Measurements from ENCODE around the gene ADAMTS1.

The ADAMTS1 gene

GRCh38 chr21:26834181-26834905 lies 10.9 kb downstream of the ADAMTS1 start:
- Histone ChIP-seq H3K4me1 (ENCODE audit: control insufficient read depth, insufficient read depth, low read length, poor library complexity, severe bottlenecking) (peaks cover 9% of the 10 kb centered on the region), H3K9me3 (ENCODE audit: control insufficient read depth, low read length) (no peaks in the 10 kb centered on the region), H3K36me3 (ENCODE audit: control insufficient read depth, insufficient read depth, low read length) (peaks cover 31% of the 10 kb centered on the region), H3K4me3 (ENCODE audit: extremely low read depth, insufficient read depth, low read length, poor library complexity, severe bottlenecking) (no peak overlapping the region), H3K27ac (ENCODE audit: low read depth, low read length, severe bottlenecking) (no peak overlapping the region)
- WGBS, 2 experiments (ENCODE audit: insufficient coverage in 2 of 2): 100% methylated on average over 1 of the region's 2 CpGs

- no peak overlapping the region for H3K4me3 ChIP-seq (ENCODE audit: extremely low read depth, insufficient read depth, low read length, poor library complexity, severe bottlenecking)
- peaks cover 22% of the 10 kb centered on the region for H3K36me3 ChIP-seq (ENCODE audit: control insufficient read depth, insufficient read depth, low read length)
- H3K4me1 ChIP-seq (ENCODE audit: control insufficient read depth, insufficient read depth, low read length, poor library complexity, severe bottlenecking): peaks cover 9% of the 10 kb centered on the region
- H3K9me3 ChIP-seq (ENCODE audit: control insufficient read depth, low read length): no peaks in the 10 kb centered on the region
- whole genome bisulfite sequencing, 2 experiments (ENCODE audit: insufficient coverage in 2 of 2): 92 to 93% methylated on average over 5 of the region's 6 CpGs
- no peak overlapping the region for H3K27ac ChIP-seq (ENCODE audit: low read depth, low read length, severe bottlenecking)
Measured at GRCh38 chr21:26833460-26833939, 11.7 kb downstream of the ADAMTS1 start.

- H3K27ac ChIP-seq (ENCODE audit: low read depth, low read length, severe bottlenecking): no peak overlapping the region
- H3K4me1 ChIP-seq (ENCODE audit: control insufficient read depth, insufficient read depth, low read length, poor library complexity, severe bottlenecking): peaks cover 4% of the 10 kb centered on the region
- WGBS, 2 experiments (ENCODE audit: insufficient coverage in 2 of 2): 92 to 94% methylated on average over 2 to 3 of the region's 4 CpGs
- no peaks in the 10 kb centered on the region for H3K9me3 ChIP-seq (ENCODE audit: control insufficient read depth, low read length)
- H3K4me3 ChIP-seq (ENCODE audit: extremely low read depth, insufficient read depth, low read length, poor library complexity, severe bottlenecking): no peak overlapping the region
- peaks cover 18% of the 10 kb centered on the region for H3K36me3 ChIP-seq (ENCODE audit: control insufficient read depth, insufficient read depth, low read length)
Measured at GRCh38 chr21:26833011-26833410, 12.2 kb downstream of the ADAMTS1 start.

- Histone ChIP-seq H3K36me3 (ENCODE audit: control insufficient read depth, insufficient read depth, low read length) (peaks cover 13% of the 10 kb centered on the region), H3K4me1 (ENCODE audit: control insufficient read depth, insufficient read depth, low read length, poor library complexity, severe bottlenecking) (no peaks in the 10 kb centered on the region), H3K27ac (ENCODE audit: low read depth, low read length, severe bottlenecking) (no peak overlapping the region), H3K9me3 (ENCODE audit: control insufficient read depth, low read length) (no peaks in the 10 kb centered on the region), H3K4me3 (ENCODE audit: extremely low read depth, insufficient read depth, low read length, poor library complexity, severe bottlenecking) (no peak overlapping the region)
- WGBS, 2 experiments (ENCODE audit: insufficient coverage in 2 of 2): 90 to 97% methylated on average over 8 to 10 of the region's 11 CpGs
Measured at GRCh38 chr21:26832546-26832945, 12.7 kb downstream of the ADAMTS1 start.

- Histone ChIP-seq H3K4me1 (ENCODE audit: control insufficient read depth, insufficient read depth, low read length, poor library complexity, severe bottlenecking) (no peaks in the 10 kb centered on the region), H3K4me3 (ENCODE audit: extremely low read depth, insufficient read depth, low read length, poor library complexity, severe bottlenecking) (no peak overlapping the region), H3K36me3 (ENCODE audit: control insufficient read depth, insufficient read depth, low read length) (no peaks in the 10 kb centered on the region), H3K9me3 (ENCODE audit: control insufficient read depth, low read length) (no peaks in the 10 kb centered on the region), H3K27ac (ENCODE audit: low read depth, low read length, severe bottlenecking) (no peak overlapping the region)
- 93 to 100% methylated on average over 2 of the region's 4 CpGs for WGBS, 2 experiments (ENCODE audit: insufficient coverage in 2 of 2)
Measured at GRCh38 chr21:26826801-26827200, 18.4 kb downstream of the ADAMTS1 start.

GRCh38 chr21:26820509-26820908 lies 24.7 kb downstream of the ADAMTS1 start:
- Histone ChIP-seq H3K4me1 (ENCODE audit: control insufficient read depth, insufficient read depth, low read length, poor library complexity, severe bottlenecking) (peaks cover 9% of the 10 kb centered on the region), H3K27ac (ENCODE audit: low read depth, low read length, severe bottlenecking) (no peak overlapping the region), H3K4me3 (ENCODE audit: extremely low read depth, insufficient read depth, low read length, poor library complexity, severe bottlenecking) (no peak overlapping the region), H3K36me3 (ENCODE audit: control insufficient read depth, insufficient read depth, low read length) (no peaks in the 10 kb centered on the region), H3K9me3 (ENCODE audit: control insufficient read depth, low read length) (no peaks in the 10 kb centered on the region)
- 50 to 67% methylated on average over 2 to 3 of the region's 4 CpGs for WGBS, 2 experiments (ENCODE audit: insufficient coverage in 2 of 2)

GRCh38 chr21:26819740-26820324 lies 25.4 kb downstream of the ADAMTS1 start:
- Histone ChIP-seq H3K36me3 (ENCODE audit: control insufficient read depth, insufficient read depth, low read length) (no peaks in the 10 kb centered on the region), H3K4me1 (ENCODE audit: control insufficient read depth, insufficient read depth, low read length, poor library complexity, severe bottlenecking) (peaks cover 13% of the 10 kb centered on the region), H3K27ac (ENCODE audit: low read depth, low read length, severe bottlenecking) (no peak overlapping the region), H3K9me3 (ENCODE audit: control insufficient read depth, low read length) (no peaks in the 10 kb centered on the region), H3K4me3 (ENCODE audit: extremely low read depth, insufficient read depth, low read length, poor library complexity, severe bottlenecking) (no peak overlapping the region)
- 60 to 100% methylated on average over 1 to 2 of the region's 3 CpGs for WGBS, 2 experiments (ENCODE audit: insufficient coverage in 2 of 2)

- WGBS, 2 experiments (ENCODE audit: insufficient coverage in 2 of 2): 100% methylated on average over 1 of the region's 2 CpGs; no CpG with 5 or more reads in 1 of the 2 experiments
Measured at GRCh38 chr21:26818906-26819305, 26.3 kb downstream of the ADAMTS1 start.

GRCh38 chr21:26815197-26815596 lies 30.0 kb downstream of the ADAMTS1 start:
- H3K4me1 ChIP-seq (ENCODE audit: control insufficient read depth, insufficient read depth, low read length, poor library complexity, severe bottlenecking): peaks cover 41% of the 10 kb centered on the region
- H3K27ac ChIP-seq (ENCODE audit: low read depth, low read length, severe bottlenecking): no peak overlapping the region
- no peaks in the 10 kb centered on the region for H3K9me3 ChIP-seq (ENCODE audit: control insufficient read depth, low read length)
- H3K4me3 ChIP-seq (ENCODE audit: extremely low read depth, insufficient read depth, low read length, poor library complexity, severe bottlenecking): no peak overlapping the region
- no peaks in the 10 kb centered on the region for H3K36me3 ChIP-seq (ENCODE audit: control insufficient read depth, insufficient read depth, low read length)

More at GRCh38 chr21:26818906-26819305, 26.3 kb downstream of the ADAMTS1 start:
- Histone ChIP-seq H3K27ac (ENCODE audit: low read depth, low read length, severe bottlenecking) (no peak overlapping the region), H3K4me1 (ENCODE audit: control insufficient read depth, insufficient read depth, low read length, poor library complexity, severe bottlenecking) (peaks cover 20% of the 10 kb centered on the region), H3K36me3 (ENCODE audit: control insufficient read depth, insufficient read depth, low read length) (no peaks in the 10 kb centered on the region), H3K4me3 (ENCODE audit: extremely low read depth, insufficient read depth, low read length, poor library complexity, severe bottlenecking) (no peak overlapping the region), H3K9me3 (ENCODE audit: control insufficient read depth, low read length) (no peaks in the 10 kb centered on the region)

GRCh38 chr21:26814386-26814785 lies 30.8 kb downstream of the ADAMTS1 start:
- H3K27ac ChIP-seq (ENCODE audit: low read depth, low read length, severe bottlenecking): peak overlapping the region; percentile 31
- WGBS, 2 experiments (ENCODE audit: insufficient coverage in 2 of 2): no CpG with 5 or more reads among the region's 1 CpG

GRCh38 chr21:26813426-26813998 lies 31.7 kb downstream of the ADAMTS1 start:
- Histone ChIP-seq H3K36me3 (ENCODE audit: control insufficient read depth, insufficient read depth, low read length) (no peaks in the 10 kb centered on the region), H3K9me3 (ENCODE audit: control insufficient read depth, low read length) (no peaks in the 10 kb centered on the region), H3K4me3 (ENCODE audit: extremely low read depth, insufficient read depth, low read length, poor library complexity, severe bottlenecking) (no peak overlapping the region), H3K27ac (ENCODE audit: low read depth, low read length, severe bottlenecking) (no peak overlapping the region), H3K4me1 (ENCODE audit: control insufficient read depth, insufficient read depth, low read length, poor library complexity, severe bottlenecking) (peaks cover 34% of the 10 kb centered on the region)
- 90 to 93% methylated on average over 2 of the region's 8 CpGs for WGBS, 2 experiments (ENCODE audit: insufficient coverage in 2 of 2)

More at GRCh38 chr21:26814386-26814785, 30.8 kb downstream of the ADAMTS1 start:
- no peaks in the 10 kb centered on the region for H3K9me3 ChIP-seq (ENCODE audit: control insufficient read depth, low read length)
- no peaks in the 10 kb centered on the region for H3K36me3 ChIP-seq (ENCODE audit: control insufficient read depth, insufficient read depth, low read length)
- no peak overlapping the region for H3K4me3 ChIP-seq (ENCODE audit: extremely low read depth, insufficient read depth, low read length, poor library complexity, severe bottlenecking)
- peaks cover 34% of the 10 kb centered on the region for H3K4me1 ChIP-seq (ENCODE audit: control insufficient read depth, insufficient read depth, low read length, poor library complexity, severe bottlenecking)
